HUES48 (cell line): ENCODE results near the gene PITX3.
"Not testable (repeated sequence)": the region's sequence is repeated elsewhere in the genome, so short reads cannot be mapped to it uniquely, and the experiment has no call there.

ENCODE experiments used
- H3K27ac ChIP-seq: one replicate; pipeline ENCODE4 v1.7.0; 2013; ENCODE audit warnings: low read depth, low read length, inconsistent platforms
- H3K27me3 ChIP-seq: 2 replicates; pipeline ENCODE4 v1.6.1; 2013; ENCODE audit warnings: mild to moderate bottlenecking, low read length; ENCODE audit not compliant: control insufficient read depth, insufficient read depth
- H3K36me3 ChIP-seq: 2 replicates; pipeline ENCODE4 v1.6.1; 2013; ENCODE audit warnings: low read length; ENCODE audit not compliant: control insufficient read depth, insufficient read depth
- H3K4me1 ChIP-seq: 2 replicates; pipeline ENCODE4 v1.6.1; 2013; ENCODE audit warnings: mild to moderate bottlenecking, low read length; ENCODE audit not compliant: control insufficient read depth, insufficient read depth
- H3K4me3 ChIP-seq: 2 replicates; pipeline ENCODE4 v1.5.1; 2013; ENCODE audit warnings: mild to moderate bottlenecking, low read depth, low read length
- H3K9ac ChIP-seq: 2 replicates; pipeline ENCODE4 v1.6.1; 2013; ENCODE audit warnings: mild to moderate bottlenecking, low read depth, low read length, moderate library complexity
- H3K9me3 ChIP-seq: 2 replicates; pipeline ENCODE4 v1.6.1; 2013; ENCODE audit warnings: low read length; ENCODE audit not compliant: control insufficient read depth, insufficient read depth

PITX3 gene

GRCh38 chr10:102227050-102227449 lies 14.3 kb downstream of the PITX3 start:
- no peak overlapping the region for H3K27ac ChIP-seq
- H3K9ac ChIP-seq, result no peak overlapping the region
- no peaks in the 10 kb centered on the region for H3K9me3 ChIP-seq
- H3K4me1 ChIP-seq, result peaks cover 8% of the 10 kb centered on the region
- peaks cover 75% of the 10 kb centered on the region for H3K27me3 ChIP-seq
- H3K36me3 ChIP-seq, result no peaks in the 10 kb centered on the region
- H3K4me3 ChIP-seq, result no peak overlapping the region

- no peak overlapping the region for H3K4me3 ChIP-seq
Measured at GRCh38 chr10:102226542-102226870, 14.8 kb downstream of the PITX3 start.

GRCh38 chr10:102225646-102226541 lies 15.4 kb downstream of the PITX3 start, which contains the start of gene ELOVL3:
TSS of gene ELOVL3 (plus strand) at chr10:102226299. CDS start at chr10:102226549, 250 bp downstream.
- no peak within 1 kb of the TSS for H3K27ac ChIP-seq
- no peak within 1 kb of the TSS for H3K9ac ChIP-seq
- H3K4me3 ChIP-seq, result peak within 1 kb of the TSS; percentile 46

More at GRCh38 chr10:102226542-102226870, 14.8 kb downstream of the PITX3 start:
- H3K27me3 ChIP-seq, result peaks cover 69% of the 10 kb centered on the region
- H3K9ac ChIP-seq, result no peak overlapping the region
- no peaks in the 10 kb centered on the region for H3K36me3 ChIP-seq
- peaks cover 8% of the 10 kb centered on the region for H3K4me1 ChIP-seq
- H3K9me3 ChIP-seq, result no peaks in the 10 kb centered on the region
- no peak overlapping the region for H3K27ac ChIP-seq

GRCh38 chr10:102222797-102223196 lies 18.5 kb downstream of the PITX3 start:
- Histone ChIP-seq H3K4me1 (peaks cover 5% of the 10 kb centered on the region; the same call in 1 of the 2 replicates), H3K9me3 (no peaks in the 10 kb centered on the region), H3K4me3 (no peak overlapping the region)

More at GRCh38 chr10:102225646-102226541, 15.4 kb downstream of the PITX3 start, which contains the start of gene ELOVL3:
- H3K9me3 ChIP-seq, result no peaks in the 10 kb centered on the region
- peaks cover 8% of the 10 kb centered on the region for H3K4me1 ChIP-seq
- no peaks in the 10 kb centered on the region for H3K36me3 ChIP-seq
- peaks cover 63% of the 10 kb centered on the region for H3K27me3 ChIP-seq

DNA sequence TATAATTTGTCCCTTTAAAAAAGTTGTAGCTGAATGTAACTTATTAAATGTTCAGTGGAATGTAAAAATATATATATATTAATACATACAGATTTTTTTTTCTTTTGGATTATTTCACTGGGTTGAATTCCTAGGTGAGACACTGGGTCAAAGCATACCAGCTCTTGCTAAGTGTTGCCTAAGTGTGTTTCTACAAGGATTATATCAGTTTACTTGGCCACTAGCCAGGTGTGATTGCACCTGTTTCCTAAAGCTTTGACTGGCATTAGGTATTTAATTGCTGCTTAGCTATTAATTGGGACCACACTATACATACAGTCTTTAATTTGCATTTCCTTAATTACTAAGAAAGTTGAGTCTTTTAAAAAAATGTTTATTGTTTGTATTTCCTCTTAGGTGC lies 20.7 kb downstream of the PITX3 start:
- Histone ChIP-seq H3K27ac (no peak overlapping the region), H3K4me3 (no peak overlapping the region), H3K4me1 (peaks cover 1% of the 10 kb centered on the region; the same call in 1 of the 2 replicates), H3K27me3 (peaks cover 13% of the 10 kb centered on the region), H3K36me3 (no peaks in the 10 kb centered on the region), H3K9me3 (no peaks in the 10 kb centered on the region), H3K9ac (no peak overlapping the region)

More at GRCh38 chr10:102222797-102223196, 18.5 kb downstream of the PITX3 start:
- Histone ChIP-seq H3K9ac (no peak overlapping the region), H3K36me3 (no peaks in the 10 kb centered on the region), H3K27me3 (peaks cover 32% of the 10 kb centered on the region), H3K27ac (no peak overlapping the region)

GRCh38 chr10:102219370-102219769 lies 21.9 kb downstream of the PITX3 start:
- H3K9ac ChIP-seq, result no peak overlapping the region
- no peaks in the 10 kb centered on the region for H3K36me3 ChIP-seq
- H3K9me3 ChIP-seq, result no peaks in the 10 kb centered on the region
- H3K4me3 ChIP-seq, result no peak overlapping the region
- H3K27me3 ChIP-seq, result peaks cover 4% of the 10 kb centered on the region; the same call in 1 of the 2 replicates
- no peak overlapping the region for H3K27ac ChIP-seq
- H3K4me1 ChIP-seq, result no peaks in the 10 kb centered on the region

GRCh38 chr10:102213599-102213998 lies 27.7 kb downstream of the PITX3 start:
- not testable (repeated sequence) for H3K4me3 ChIP-seq, H3K27ac ChIP-seq, H3K9me3 ChIP-seq, H3K36me3 ChIP-seq, H3K4me1 ChIP-seq, H3K9ac ChIP-seq, H3K27me3 ChIP-seq

DNA sequence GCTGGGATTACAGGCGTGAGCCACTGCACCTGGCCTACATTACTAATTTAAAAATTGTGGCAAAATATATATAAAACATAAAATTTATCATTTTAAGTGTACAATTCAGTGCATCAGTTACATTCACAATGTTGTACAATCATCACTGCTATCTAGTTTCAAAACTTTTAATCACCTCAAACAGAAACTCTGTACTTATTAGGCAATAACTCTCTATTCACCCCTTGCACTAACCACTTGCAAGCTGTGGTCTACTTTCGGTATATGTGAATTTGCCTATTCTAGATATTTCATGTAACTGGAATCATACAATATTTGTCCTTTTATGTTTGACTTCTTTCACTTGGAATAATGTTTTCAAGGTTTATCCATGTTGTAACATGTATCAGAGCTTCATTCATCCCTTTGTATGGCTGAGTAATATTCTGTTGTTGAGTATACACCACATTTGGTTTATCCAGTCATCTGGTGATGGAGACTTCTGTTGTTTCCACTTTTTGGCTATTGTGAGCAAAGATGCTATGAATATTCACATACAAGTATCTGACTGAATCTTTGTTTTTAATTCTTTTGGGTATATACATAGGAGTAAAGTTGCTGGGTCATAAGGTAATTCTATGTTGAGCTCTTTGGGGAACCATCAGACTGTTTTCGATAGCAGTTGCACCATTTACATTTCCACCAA lies 29.6 kb downstream of the PITX3 start:
- no peak overlapping the region for H3K27ac ChIP-seq
- H3K9ac ChIP-seq, result no peak overlapping the region
- no peak overlapping the region for H3K4me3 ChIP-seq
- no peaks in the 10 kb centered on the region for H3K27me3 ChIP-seq
- no peaks in the 10 kb centered on the region for H3K4me1 ChIP-seq
- no peaks in the 10 kb centered on the region for H3K36me3 ChIP-seq
- no peaks in the 10 kb centered on the region for H3K9me3 ChIP-seq

- H3K36me3 ChIP-seq, result no peaks in the 10 kb centered on the region
- H3K27me3 ChIP-seq, result no peaks in the 10 kb centered on the region
- no peak overlapping the region for H3K27ac ChIP-seq
- H3K9me3 ChIP-seq, result peaks cover 12% of the 10 kb centered on the region
- no peak overlapping the region for H3K4me3 ChIP-seq
- H3K9ac ChIP-seq, result no peak overlapping the region
- no peaks in the 10 kb centered on the region for H3K4me1 ChIP-seq
Measured at GRCh38 chr10:102208311-102209035, 32.8 kb downstream of the PITX3 start.

GRCh38 chr10:102202386-102202785 lies 38.9 kb downstream of the PITX3 start:
- no peaks in the 10 kb centered on the region for H3K27me3 ChIP-seq
- H3K4me3 ChIP-seq, result no peak overlapping the region
- H3K9ac ChIP-seq, result no peak overlapping the region

More at GRCh38 chr10:102202386-102202785, 38.9 kb downstream of the PITX3 start:
- no peaks in the 10 kb centered on the region for H3K36me3 ChIP-seq
- no peak overlapping the region for H3K27ac ChIP-seq
- H3K9me3 ChIP-seq, result peaks cover 30% of the 10 kb centered on the region
- H3K4me1 ChIP-seq, result no peaks in the 10 kb centered on the region
